H1 (cell line): ENCODE results near the gene ERG28. TPM values are rescaled to one million over a fixed set of nuclear protein-coding genes. Genes with fewer than 3 reads are reported as not detected.

Source experiments
- CTCF ChIA-PET: fragments of 300-600 bp; sonication (Branson Sonifier 250); formaldehyde crosslinking; loops from one replicate; lab custom pipeline; 2021; ENCODE audit not compliant: partially characterized antibody; lab: Charles Lee
- POLR2A ChIA-PET: fragments of 300-600 bp; sonication (Branson Sonifier 250); formaldehyde crosslinking; loops from one replicate; lab custom pipeline; 2021; ENCODE audit warnings: inconsistent platforms; ENCODE audit not compliant: partially characterized antibody; lab: Charles Lee
- DNase-seq, 2 experiments: peaks; one replicate each; pipeline versions ENCODE4 v3.0.0 to v3.0.0-alpha.2; 2010 to 2022; ENCODE audit warnings: low spot score in 2 of 2, low read depth in 1 of 2, mixed read lengths in 1 of 2
- FAIRE-seq: peaks from 2 replicates; lab custom pipeline; 2011; peaks lifted over from hg19 to GRCh38; lab: Jason Lieb, UNC
- H2AFZ ChIP-seq: 2 replicates; pipeline ENCODE4 v1.8.1; 2012; ENCODE audit warnings: low read length, inconsistent platforms
- H2AK5ac ChIP-seq: 2 replicates; pipeline ENCODE4 v1.6.1; 2013; ENCODE audit warnings: low read depth, low read length
- H2BK120ac ChIP-seq: replicated peaks from 2 replicates; pipeline ENCODE3; 2013; ENCODE audit warnings: low read depth, low read length, inconsistent platforms
- H2BK12ac ChIP-seq: 2 replicates; pipeline ENCODE4 v1.6.1; 2013; ENCODE audit warnings: low read depth, low read length
- H2BK15ac ChIP-seq: 2 replicates; pipeline ENCODE4 v1.6.1; 2013; ENCODE audit warnings: low read length
- H2BK20ac ChIP-seq: 2 replicates; pipeline ENCODE4 v1.6.1; 2013; ENCODE audit warnings: low read length
- H2BK5ac ChIP-seq: 2 replicates; pipeline ENCODE4 v1.6.1; 2013; ENCODE audit warnings: low read depth, low read length
- H3K14ac ChIP-seq: 2 replicates; pipeline ENCODE4 v1.6.1; 2013; ENCODE audit warnings: inconsistent platforms; ENCODE audit not compliant: insufficient read length
- H3K18ac ChIP-seq: 2 replicates; pipeline ENCODE4 v1.6.1; 2013; ENCODE audit warnings: low read length; ENCODE audit errors: extremely low read depth
- H3K23ac ChIP-seq: 2 replicates; pipeline ENCODE4 v1.6.1; 2013; ENCODE audit warnings: inconsistent platforms; ENCODE audit not compliant: insufficient read length
- H3K23me2 ChIP-seq: 2 replicates; pipeline ENCODE4 v1.6.1; 2013; ENCODE audit warnings: low read depth, low read length
- H3K27ac ChIP-seq: 2 replicates; pipeline ENCODE4 v1.6.1; 2011; ENCODE audit warnings: low read depth, low read length, inconsistent platforms
- H3K27me3 ChIP-seq, 4 experiments: replicated peaks in 1 of 4; 1 replicate in 1 of 4; 2 replicates in 3 of 4; pipeline versions ENCODE4 v1.6.1 to v1.8.1; 2011 to 2013; ENCODE audit warnings: low read length in 3 of 4, mild to moderate bottlenecking in 3 of 4, inconsistent platforms in 2 of 4, mixed read lengths in 2 of 4, moderate library complexity in 1 of 4; ENCODE audit not compliant: control insufficient read depth in 3 of 4, insufficient read depth in 3 of 4; ENCODE audit errors: extremely low read depth in 1 of 4
- H3K36me3 ChIP-seq, 4 experiments: 2 replicates each; pipeline versions ENCODE4 v1.6.1 to v1.8.1; 2011 to 2013; ENCODE audit warnings: mild to moderate bottlenecking in 4 of 4, low read length in 3 of 4, moderate library complexity in 2 of 4, control low read depth in 1 of 4, inconsistent platforms in 1 of 4; ENCODE audit not compliant: insufficient read depth in 4 of 4, control insufficient read depth in 2 of 4
- H3K4ac ChIP-seq: replicated peaks from 2 replicates; pipeline ENCODE3; 2013; ENCODE audit warnings: low read length, low read depth, mixed read lengths, inconsistent platforms; ENCODE audit not compliant: insufficient read length
- H3K4me1 ChIP-seq, 4 experiments: replicated peaks in 1 of 4; 1 replicate in 1 of 4; 2 replicates in 3 of 4; pipeline versions ENCODE4 v1.6.1 to v1.8.1; 2011 to 2013; ENCODE audit warnings: low read length in 3 of 4, inconsistent platforms in 2 of 4, mixed read lengths in 1 of 4; ENCODE audit not compliant: insufficient read depth in 4 of 4, control insufficient read depth in 3 of 4
- H3K4me2 ChIP-seq, 2 experiments: 2 replicates each; pipeline versions ENCODE4 v1.6.1 to v1.8.1; 2011 to 2013; ENCODE audit warnings: low read depth in 2 of 2, low read length in 2 of 2, control low read depth in 1 of 2, inconsistent platforms in 1 of 2, mild to moderate bottlenecking in 1 of 2; ENCODE audit not compliant: insufficient read depth in 1 of 2
- H3K4me3 ChIP-seq, 4 experiments: fragments of 200-600, 300-600 bp in 1 of 4; sonication (generic), shearing (Covaris generic), sonication (Bioruptor Twin) in 1 of 4; 2 replicates each; pipeline versions ENCODE4 v1.5.1 to v1.8.1; 2011 to 2016; ENCODE audit warnings: low read length in 4 of 4, low read depth in 3 of 4, control low read depth in 2 of 4, inconsistent platforms in 2 of 4, mild to moderate bottlenecking in 2 of 4, mixed read lengths in 1 of 4, moderate library complexity in 1 of 4; ENCODE audit not compliant: insufficient read depth in 2 of 4; ENCODE audit errors: extremely low read depth in 1 of 4
- H3K56ac ChIP-seq: replicated peaks from 2 replicates; pipeline ENCODE3; 2013; ENCODE audit warnings: low read depth, mild to moderate bottlenecking, mixed read lengths, low read length, inconsistent platforms; ENCODE audit not compliant: insufficient read length
- H3K79me1 ChIP-seq: 2 replicates; pipeline ENCODE4 v1.6.1; 2013; ENCODE audit warnings: low read depth, low read length, control low read depth
- H3K79me2 ChIP-seq, 2 experiments: 2 replicates each; pipeline versions ENCODE4 v1.6.1 to v1.8.1; 2012 to 2013; ENCODE audit warnings: low read length in 2 of 2, mild to moderate bottlenecking in 2 of 2, inconsistent platforms in 1 of 2; ENCODE audit not compliant: insufficient read depth in 2 of 2, control insufficient read depth in 1 of 2
- H3K9ac ChIP-seq, 4 experiments: replicated peaks in 1 of 4; 1 replicate in 1 of 4; 2 replicates in 3 of 4; pipeline versions ENCODE4 v1.6.1 to v1.8.1; 2011 to 2013; ENCODE audit warnings: low read depth in 3 of 4, low read length in 3 of 4, control low read depth in 2 of 4, mild to moderate bottlenecking in 2 of 4, moderate library complexity in 2 of 4, inconsistent platforms in 1 of 4; ENCODE audit errors: extremely low read depth in 1 of 4
- H3K9me3 ChIP-seq, 2 experiments: 2 replicates each; pipeline versions ENCODE4 v1.6.1 to v1.8.1; 2012 to 2013; ENCODE audit warnings: mild to moderate bottlenecking in 2 of 2, moderate library complexity in 2 of 2, control low read depth in 1 of 2, inconsistent platforms in 1 of 2, low read depth in 1 of 2, low read length in 1 of 2, mixed read lengths in 1 of 2; ENCODE audit not compliant: insufficient read depth in 2 of 2
- H4K20me1 ChIP-seq, 2 experiments: replicated peaks in 1 of 2; 2 replicates each; pipeline versions ENCODE3 to v1.8.1; 2011 to 2013; ENCODE audit warnings: inconsistent platforms in 2 of 2, low read length in 2 of 2, mild to moderate bottlenecking in 1 of 2; ENCODE audit not compliant: insufficient read depth in 2 of 2, control insufficient read depth in 1 of 2
- H4K5ac ChIP-seq: 2 replicates; pipeline ENCODE4 v1.6.1; 2013; ENCODE audit warnings: low read length, low read depth, mixed read lengths, inconsistent platforms; ENCODE audit not compliant: insufficient read length
- H4K8ac ChIP-seq: 2 replicates; pipeline ENCODE4 v1.8.0; 2013; ENCODE audit warnings: mild to moderate bottlenecking, moderate library complexity, low read length, inconsistent platforms; ENCODE audit not compliant: insufficient read depth; ENCODE audit errors: extremely low read depth
- H4K91ac ChIP-seq: replicated peaks from 2 replicates; pipeline ENCODE3; 2013; ENCODE audit warnings: low read length, mixed read lengths, inconsistent platforms; ENCODE audit not compliant: insufficient read length
- WGBS, 2 experiments: shearing (Covaris generic) in 1 of 2; methylation state at CpG; one replicate each; pipeline versions ENCODE4 v1.1.6 to v1.1.7; 2013 to 2015; ENCODE audit warnings: low lambda C conversion rate in 2 of 2, mixed read lengths in 2 of 2, inconsistent platforms in 1 of 2, low coverage in 1 of 2, missing lambda C conversion rate in 1 of 2; ENCODE audit not compliant: insufficient replicate concordance in 2 of 2, insufficient coverage in 1 of 2, insufficient read length in 1 of 2; ENCODE audit errors: extremely low coverage in 1 of 2, missing lambda C conversion rate in 1 of 2; 5-methylcytosine and 5-hydroxymethylcytosine counted together
- polyA plus RNA-seq, 7 experiments: library from polyadenylated mRNA; depleted of rRNA in 3 of 7; stranded (reverse) in 5 of 7; unstranded in 2 of 7; fragments of >200 nt in 5 of 7; fragments of 200-250 nt in 2 of 7; gene quantifications; 1 replicate in 5 of 7; 2 replicates in 1 of 7; 4 replicates in 1 of 7; pipeline versions ENCODE4 v1.2.1 to v1.2.3, GENCODE V29; 2011 to 2013; ENCODE audit warnings: missing spikeins in 2 of 7, mixed read lengths in 2 of 7
- total RNA-seq: library from RNA; stranded (reverse); fragmentation: NEBNext Ultra II Directional; extraction: Animal tissue kit (Norgen Biotek cat#: 25700); gene quantifications from 2 replicates; pipeline ENCODE4 v1.2.1, GENCODE V29; 2021

ERG28 gene
- total and polyA plus RNA-seq, 2 of the 8 experiments (the other 6 are each of a cell fraction or from before 2014, with no cell fraction given), result 32.6 to 56.7 TPM

GRCh38 chr14:75627406-75627805 lies 33.3 kb downstream of the ERG28 start:
- H2AFZ ChIP-seq, result no peak overlapping the region
- peaks cover 3% of the 10 kb centered on the region; the same call in 1 of the 2 replicates for H3K23me2 ChIP-seq
- H3K79me2 ChIP-seq, result no peaks in the 10 kb centered on the region
- H3K27me3 ChIP-seq, result no peaks in the 10 kb centered on the region
- H2BK20ac ChIP-seq, result no peak overlapping the region
- no peaks in the 10 kb centered on the region for H4K20me1 ChIP-seq
- no peaks in the 10 kb centered on the region for H3K36me3 ChIP-seq
- no peak overlapping the region for H4K8ac ChIP-seq
- no peaks in the 10 kb centered on the region for H3K9me3 ChIP-seq
- 81% methylated on average over 4 of the region's 4 CpGs; no CpG with 5 or more reads in 1 of the 2 experiments for WGBS, 2 experiments
- no peak overlapping the region for H2AK5ac ChIP-seq
- no peak overlapping the region for H3K27ac ChIP-seq
- H3K9ac ChIP-seq, result no peak overlapping the region
- no peak overlapping the region for H3K4me3 ChIP-seq
- H2BK120ac ChIP-seq, result no peak overlapping the region
- H3K4me2 ChIP-seq, result no peak overlapping the region
- POLR2A ChIA-PET, result interaction anchor here (0.7 to 1.1 kb wide), 2 partner anchors 15 to 33 kb away, joined by 3 read pairs; partner anchors contain the start of genes ERG28 and TTLL5
- no peaks in the 10 kb centered on the region for H3K79me1 ChIP-seq
- no peak overlapping the region for H3K23ac ChIP-seq
- H2BK5ac ChIP-seq, result no peak overlapping the region
- H2BK15ac ChIP-seq, result no peak overlapping the region
- H3K18ac ChIP-seq, result no peak overlapping the region
- peaks cover 9 to 29% (median 19%) of the 10 kb centered on the region in 4 experiments for H3K4me1 ChIP-seq
- H2BK12ac ChIP-seq, result no peak overlapping the region
- CTCF ChIA-PET, result interaction anchor here (1.0 to 2.4 kb wide), 5 partner anchors 9 to 587 kb away, joined by 3 to 22 read pairs (median 4); partner anchors contain the start of gene FLVCR2
- no peak overlapping the region for H4K91ac ChIP-seq
- FAIRE-seq (no peak), DNase-seq (no peak)
- no peak overlapping the region for H3K4ac ChIP-seq
- H3K56ac ChIP-seq, result no peak overlapping the region
- no peak overlapping the region for H3K14ac ChIP-seq
- H4K5ac ChIP-seq, result no peak overlapping the region
